Measurements from ENCODE around the gene VASP. TPM values are rescaled to one million over a fixed set of nuclear protein-coding genes. Genes with fewer than 3 reads are reported as not detected.
A peak's percentile ranks its signal among the peaks of the same experiment; 100 is the strongest.

The VASP gene
- total and polyA plus RNA-seq, 9 of the 15 experiments (the other 6 are each of a cell fraction or from before 2014, with no cell fraction given), result 16.7 to 261 (median 112) TPM

DNA sequence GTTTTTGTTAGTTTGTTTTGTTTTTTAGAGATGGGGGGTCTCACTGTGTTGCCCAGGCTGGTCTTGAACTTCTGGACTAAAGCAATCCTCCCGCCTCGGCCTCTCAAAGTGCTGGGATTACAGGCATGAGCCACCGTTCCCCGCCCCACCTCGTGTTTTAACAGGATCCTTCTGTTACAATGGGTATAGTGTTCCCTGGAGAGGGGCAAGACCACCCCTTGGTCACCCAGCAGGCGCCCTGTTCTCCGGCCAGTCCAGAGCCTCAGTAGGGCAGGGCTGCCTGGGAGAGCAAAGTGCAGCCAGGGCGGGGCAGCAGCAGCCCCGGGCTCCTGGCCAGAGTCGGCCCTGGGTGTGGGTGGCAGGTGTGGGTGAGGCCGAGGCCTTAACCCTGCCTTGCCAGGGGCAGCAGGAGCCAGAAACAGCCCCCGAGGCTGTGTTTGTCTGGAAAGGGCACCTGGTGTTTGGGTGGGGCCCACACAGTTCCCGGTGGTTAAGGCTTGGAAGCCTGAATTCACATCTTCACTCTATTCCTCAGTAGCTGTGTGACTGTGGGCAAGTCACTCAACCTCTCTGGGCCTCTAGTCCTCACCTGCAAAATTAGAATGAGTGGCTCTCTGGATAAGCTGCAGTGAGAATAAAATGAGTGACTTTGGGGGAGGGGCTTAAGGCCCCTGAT lies 7.2 kb downstream of the VASP start (continued):
- TF ChIP-seq ZNF766 (CRISPR knock-in tag; conservative IDR thresholded peaks at IDR 0.05), result no peak
- TF ChIP-seq ZZZ3 (IDR thresholded peaks at IDR 0.05), result no peak
- no peak for TF ChIP-seq ZNF77 (CRISPR knock-in tag; IDR thresholded peaks at IDR 0.05)
- no peak for TF ChIP-seq ZNF668 (CRISPR knock-in tag; IDR thresholded peaks at IDR 0.05)
- no peak for TF ChIP-seq SPI1 (IDR thresholded peaks at IDR 0.05; ENCODE audit: borderline replicate concordance, low read depth, low read length)
- TF ChIP-seq TEAD4 (IDR thresholded peaks at IDR 0.05; ENCODE audit: low read length), result no peak
- no peak for TF ChIP-seq TEAD4 (CRISPR knock-in tag; IDR thresholded peaks at IDR 0.05; ENCODE audit: borderline replicate concordance)
- 0 out of 2 replicates have a peak, but pooled peaks have one; percentile 21 for TF ChIP-seq ARID4B (CRISPR knock-in tag; IDR thresholded peaks at IDR 0.05)
- TF ChIP-seq, protein P1, sequence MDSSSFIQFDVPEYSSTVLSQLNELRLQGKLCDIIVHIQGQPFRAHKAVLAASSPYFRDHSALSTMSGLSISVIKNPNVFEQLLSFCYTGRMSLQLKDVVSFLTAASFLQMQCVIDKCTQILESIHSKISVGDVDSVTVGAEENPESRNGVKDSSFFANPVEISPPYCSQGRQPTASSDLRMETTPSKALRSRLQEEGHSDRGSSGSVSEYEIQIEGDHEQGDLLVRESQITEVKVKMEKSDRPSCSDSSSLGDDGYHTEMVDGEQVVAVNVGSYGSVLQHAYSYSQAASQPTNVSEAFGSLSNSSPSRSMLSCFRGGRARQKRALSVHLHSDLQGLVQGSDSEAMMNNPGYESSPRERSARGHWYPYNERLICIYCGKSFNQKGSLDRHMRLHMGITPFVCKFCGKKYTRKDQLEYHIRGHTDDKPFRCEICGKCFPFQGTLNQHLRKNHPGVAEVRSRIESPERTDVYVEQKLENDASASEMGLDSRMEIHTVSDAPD (CRISPR knock-in tag; IDR thresholded peaks at IDR 0.05), result no peak
- TF ChIP-seq DMBX1 (CRISPR knock-in tag; IDR thresholded peaks at IDR 0.05; ENCODE audit: borderline replicate concordance), result no peak
- TF ChIP-seq PURB (CRISPR knock-in tag; IDR thresholded peaks at IDR 0.05; ENCODE audit: low read depth), result no peak
- TF ChIP-seq ZNF518B (CRISPR knock-in tag; IDR thresholded peaks at IDR 0.05), result no peak
- no peak for TF ChIP-seq PHB (CRISPR knock-in tag; IDR thresholded peaks at IDR 0.05)
- no peak for TF ChIP-seq CHCHD3 (CRISPR knock-in tag; IDR thresholded peaks at IDR 0.05)
- TF ChIP-seq MCM2 (IDR thresholded peaks at IDR 0.05; ENCODE audit: low read depth), result no peak
- TF ChIP-seq, protein P2, sequence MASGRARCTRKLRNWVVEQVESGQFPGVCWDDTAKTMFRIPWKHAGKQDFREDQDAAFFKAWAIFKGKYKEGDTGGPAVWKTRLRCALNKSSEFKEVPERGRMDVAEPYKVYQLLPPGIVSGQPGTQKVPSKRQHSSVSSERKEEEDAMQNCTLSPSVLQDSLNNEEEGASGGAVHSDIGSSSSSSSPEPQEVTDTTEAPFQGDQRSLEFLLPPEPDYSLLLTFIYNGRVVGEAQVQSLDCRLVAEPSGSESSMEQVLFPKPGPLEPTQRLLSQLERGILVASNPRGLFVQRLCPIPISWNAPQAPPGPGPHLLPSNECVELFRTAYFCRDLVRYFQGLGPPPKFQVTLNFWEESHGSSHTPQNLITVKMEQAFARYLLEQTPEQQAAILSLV (tag; IDR thresholded peaks at IDR 0.05), result no peak

Data from K562 (cell line).